Central memory CD4-positive, alpha-beta T cell (primary cell): Measurements from ENCODE around the gene RNF222.
"Not testable (repeated sequence)": the region's sequence is repeated elsewhere in the genome, so short reads cannot be mapped to it uniquely, and the experiment has no call there.

Experiments
- DNase-seq: peaks from one replicate; pipeline ENCODE4 v3.0.0; 2022

RNF222 gene

DNA sequence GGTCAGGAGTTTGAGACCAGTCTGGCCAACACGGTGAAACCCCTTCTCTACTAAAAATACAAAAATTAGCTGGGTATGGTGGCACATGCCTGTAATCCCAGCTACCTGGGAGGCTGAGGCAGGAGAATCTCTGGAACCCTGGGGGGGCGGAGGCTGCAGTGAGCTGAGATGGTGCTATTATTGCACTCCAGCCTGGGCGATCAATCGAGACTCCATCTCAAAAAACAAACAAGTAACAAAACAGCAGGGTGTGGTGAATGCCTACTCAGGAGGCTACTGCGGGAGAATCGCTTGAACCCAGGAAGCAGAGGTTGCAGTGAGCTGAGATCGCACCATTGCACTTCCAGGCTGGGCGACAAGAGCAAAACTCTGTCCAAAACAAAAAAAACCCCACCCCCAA lies 19.5 kb downstream of the RNF222 start:
- not testable (repeated sequence) for DNase-seq

DNA sequence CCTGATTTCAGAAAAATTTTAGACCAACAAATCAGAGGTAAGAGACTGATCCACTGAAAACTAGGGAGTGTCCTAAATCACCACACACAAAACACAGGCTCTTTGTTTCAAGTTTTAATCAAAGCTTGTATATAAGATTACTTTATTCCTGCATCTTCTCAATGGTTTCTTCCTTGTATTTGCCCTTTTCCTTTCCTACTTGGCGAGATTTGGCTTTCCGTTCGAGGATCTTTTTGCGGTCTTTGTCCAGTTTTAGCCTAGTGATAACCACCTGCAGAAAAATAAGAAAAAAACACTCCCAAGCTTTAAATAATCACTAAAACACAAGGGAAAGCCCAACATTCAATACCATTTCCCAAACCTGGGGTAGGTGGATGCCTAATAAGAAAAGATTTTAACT lies 20.2 kb downstream of the RNF222 start:
- DNase-seq, result no peak

DNA sequence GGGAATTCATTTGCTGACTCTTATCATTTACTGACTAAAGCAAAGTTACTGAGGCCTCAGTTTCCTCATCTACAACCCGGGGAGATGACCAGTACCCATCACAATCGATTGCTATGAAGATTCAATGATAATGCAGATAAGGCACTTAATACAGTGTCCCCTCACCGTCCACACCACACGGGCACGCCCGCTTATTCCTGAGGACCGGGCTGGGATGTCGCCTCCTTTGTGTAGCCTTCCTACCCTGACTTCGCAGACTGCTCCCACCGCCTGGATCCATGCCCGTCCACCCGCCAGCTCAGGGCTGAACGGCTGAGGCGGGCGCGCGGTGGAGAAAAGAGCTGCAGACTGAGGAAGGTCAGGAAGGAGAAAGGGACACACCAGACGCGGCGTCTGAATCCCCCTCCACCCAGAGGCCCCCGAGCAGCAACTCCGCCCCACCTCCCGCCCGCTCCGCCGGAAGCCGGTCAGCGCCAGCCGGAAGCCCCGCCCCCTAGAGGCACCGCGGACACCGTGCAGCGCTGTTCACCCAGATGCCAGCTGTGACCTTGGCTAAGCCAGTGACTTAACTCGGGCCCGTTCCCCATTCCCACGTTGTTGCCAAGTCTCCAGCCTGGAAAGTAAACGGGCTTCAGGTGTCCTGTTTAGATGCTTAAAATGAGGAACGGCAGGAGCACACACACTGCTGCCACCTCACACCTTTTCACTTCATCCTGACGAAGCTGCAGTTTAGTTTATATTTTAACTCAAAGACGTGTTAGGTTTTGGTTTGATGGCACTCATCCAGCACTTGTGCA lies 21.2 kb downstream of the RNF222 start, which contains the start of gene KRABD2:
TSS of gene KRABD2 (minus strand) at position 434 of the 797 bp plus-strand sequence.
- DNase-seq, result peak; percentile 80

DNA sequence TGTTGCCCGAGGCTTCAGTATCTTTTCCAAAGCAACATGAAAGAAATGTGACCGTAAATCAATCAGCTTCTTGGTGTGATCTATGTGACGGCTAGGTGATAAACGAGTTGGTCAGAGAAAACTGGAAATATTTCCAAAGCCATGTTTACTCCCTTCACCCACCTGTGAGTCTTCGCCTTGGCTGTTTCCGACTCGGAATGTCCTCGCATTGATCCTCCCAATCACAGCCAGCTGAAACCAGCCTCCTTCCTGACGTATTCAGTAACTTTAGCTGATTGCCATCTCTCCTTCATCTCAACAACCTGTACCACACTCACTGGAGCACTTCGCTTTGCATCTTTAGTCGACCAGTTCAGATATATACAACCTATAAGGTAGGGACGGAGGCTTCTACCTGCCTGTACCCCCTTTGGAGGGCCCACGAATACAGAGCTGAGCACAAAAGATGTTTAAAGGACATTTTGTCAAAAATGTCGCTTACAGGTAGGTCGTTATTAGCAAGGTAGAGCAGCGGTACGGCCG lies 21.8 kb downstream of the RNF222 start:
- DNase-seq, result no peak

DNA sequence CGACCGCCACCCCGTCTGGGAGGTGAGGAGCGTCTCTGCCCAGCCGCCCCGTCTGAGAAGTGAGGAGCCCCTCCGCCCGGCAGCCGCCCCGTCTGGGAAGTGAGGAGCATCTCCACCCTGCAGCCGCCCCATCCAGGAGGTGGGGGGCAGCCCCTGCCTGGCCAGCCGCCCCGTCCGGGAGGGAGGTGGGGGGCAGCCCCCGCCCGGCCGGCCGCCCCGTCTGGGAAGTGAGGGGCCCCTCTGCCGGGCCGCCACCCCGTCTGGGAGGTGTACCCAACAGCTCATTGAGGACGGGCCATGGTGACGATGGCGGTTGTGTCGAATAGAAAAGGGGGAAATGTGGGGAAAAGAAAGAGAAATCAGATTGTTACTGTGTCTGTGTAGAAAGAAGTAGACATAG lies 23.8 kb downstream of the RNF222 start:
- DNase-seq, result not testable (repeated sequence)

DNA sequence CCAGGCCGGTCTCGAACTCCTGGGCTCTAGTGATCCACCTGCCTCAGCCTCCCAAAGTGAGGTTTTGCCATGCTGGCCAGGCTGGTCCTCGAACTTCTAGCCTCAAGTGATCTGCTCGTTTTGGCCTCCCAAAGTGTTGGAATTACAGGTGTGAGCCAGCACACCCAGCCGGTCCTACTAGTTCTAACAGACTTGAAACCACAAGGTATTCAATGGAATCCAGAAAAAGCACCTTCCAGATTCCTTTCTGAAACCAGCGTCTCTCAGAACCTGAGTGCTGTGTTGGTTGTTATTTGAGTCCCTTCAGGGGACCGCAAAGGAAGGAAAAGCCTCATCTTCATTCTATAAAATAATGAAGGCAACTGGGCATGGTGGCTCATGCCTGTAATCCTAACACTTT lies 25.2 kb downstream of the RNF222 start:
- DNase-seq, result no peak

DNA sequence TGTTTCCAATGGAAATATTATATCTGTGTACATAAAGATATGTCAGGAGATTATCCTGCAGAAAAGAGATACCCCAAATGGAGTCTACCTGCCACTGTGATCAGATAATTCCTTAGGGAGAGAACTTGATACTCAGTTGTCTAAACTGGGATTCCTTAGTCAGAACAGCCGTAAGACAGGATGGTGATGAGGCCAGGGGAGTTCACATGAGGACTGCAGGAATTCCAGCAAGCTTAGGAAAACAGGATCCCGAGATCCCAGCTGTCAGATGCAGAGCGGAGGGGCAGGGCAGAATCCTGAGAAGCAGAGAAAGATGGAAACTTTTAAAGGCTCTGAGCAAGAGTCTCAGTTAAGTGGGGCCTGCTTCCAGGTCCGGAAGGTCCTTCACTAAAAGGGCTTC lies 25.8 kb downstream of the RNF222 start:
- DNase-seq, result no peak

DNA sequence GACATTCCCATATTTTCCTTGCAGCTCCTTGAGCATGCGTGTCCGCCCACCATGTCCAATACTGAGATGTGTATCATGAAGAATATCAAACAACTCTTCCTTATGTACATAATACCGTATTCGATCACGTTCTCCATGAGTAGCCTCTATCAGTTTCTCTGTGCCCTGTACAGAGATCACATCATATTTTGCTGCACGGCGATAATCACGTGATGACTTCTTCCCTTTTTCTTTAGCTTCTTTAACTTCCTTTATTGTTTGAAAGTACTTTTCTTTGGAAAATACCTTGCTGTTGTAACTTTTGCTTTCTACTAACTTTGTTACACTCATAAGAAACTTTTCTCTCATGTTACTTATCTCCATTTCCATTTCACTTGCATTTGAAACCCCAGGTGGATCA lies 27.7 kb downstream of the RNF222 start:
- no peak for DNase-seq

DNA sequence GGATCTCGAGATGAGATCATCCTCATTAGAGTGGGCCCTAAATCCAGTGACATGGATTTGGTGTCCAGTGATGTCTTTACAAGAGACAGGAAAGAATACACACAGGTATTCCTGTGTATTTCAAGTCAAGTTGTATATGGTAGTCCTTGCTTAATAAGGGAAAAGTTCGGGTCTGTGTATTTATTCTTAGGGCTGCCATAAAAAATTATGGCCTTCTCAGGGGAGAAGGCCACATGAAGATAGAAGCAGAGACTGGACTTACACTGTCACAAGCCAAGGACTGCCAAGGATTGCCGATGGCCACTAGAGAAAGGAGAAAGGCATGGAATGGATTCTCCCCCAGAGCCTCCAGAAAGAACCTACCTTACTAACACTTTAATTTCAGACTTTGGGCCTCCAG lies 29.4 kb downstream of the RNF222 start:
- DNase-seq, result no peak

DNA sequence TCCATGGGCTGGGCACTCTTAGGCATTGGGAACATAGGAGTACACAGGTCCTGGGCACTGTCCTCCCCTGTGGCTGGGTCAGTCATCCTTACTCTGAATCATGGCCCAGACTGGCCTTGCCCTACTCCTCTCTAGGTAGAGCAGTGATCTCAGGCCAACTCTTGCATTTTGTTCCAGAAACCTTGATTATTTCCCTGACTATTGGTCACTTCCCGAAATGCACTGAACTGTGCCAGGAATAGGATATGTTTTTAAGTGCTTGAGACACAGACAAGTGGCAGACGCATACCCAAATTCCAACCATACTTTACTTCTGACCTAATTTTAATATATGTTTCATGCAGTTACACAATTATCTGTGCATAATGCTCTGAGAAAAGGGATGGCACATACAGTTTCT lies 31.4 kb downstream of the RNF222 start:
- no peak for DNase-seq

DNA sequence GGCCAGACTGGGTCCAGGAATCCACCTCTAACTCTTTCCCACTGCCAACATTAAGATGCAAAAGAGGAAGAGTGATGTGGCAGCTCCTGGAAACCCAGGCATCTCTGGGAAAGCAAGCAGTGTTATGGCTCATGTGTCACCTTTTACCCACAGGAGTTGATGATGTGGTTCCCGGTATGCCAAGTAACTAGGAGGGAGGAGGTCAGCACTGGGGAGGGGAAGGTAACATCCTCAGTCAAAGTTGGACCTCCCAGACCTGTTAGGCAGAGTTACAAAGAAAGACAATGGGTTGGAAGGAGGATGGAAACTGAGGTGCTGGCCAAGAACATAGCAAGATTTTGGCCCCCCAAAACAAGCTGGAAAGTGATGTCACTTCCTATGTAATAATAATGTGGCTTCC lies 32.5 kb downstream of the RNF222 start:
- no peak for DNase-seq

DNA sequence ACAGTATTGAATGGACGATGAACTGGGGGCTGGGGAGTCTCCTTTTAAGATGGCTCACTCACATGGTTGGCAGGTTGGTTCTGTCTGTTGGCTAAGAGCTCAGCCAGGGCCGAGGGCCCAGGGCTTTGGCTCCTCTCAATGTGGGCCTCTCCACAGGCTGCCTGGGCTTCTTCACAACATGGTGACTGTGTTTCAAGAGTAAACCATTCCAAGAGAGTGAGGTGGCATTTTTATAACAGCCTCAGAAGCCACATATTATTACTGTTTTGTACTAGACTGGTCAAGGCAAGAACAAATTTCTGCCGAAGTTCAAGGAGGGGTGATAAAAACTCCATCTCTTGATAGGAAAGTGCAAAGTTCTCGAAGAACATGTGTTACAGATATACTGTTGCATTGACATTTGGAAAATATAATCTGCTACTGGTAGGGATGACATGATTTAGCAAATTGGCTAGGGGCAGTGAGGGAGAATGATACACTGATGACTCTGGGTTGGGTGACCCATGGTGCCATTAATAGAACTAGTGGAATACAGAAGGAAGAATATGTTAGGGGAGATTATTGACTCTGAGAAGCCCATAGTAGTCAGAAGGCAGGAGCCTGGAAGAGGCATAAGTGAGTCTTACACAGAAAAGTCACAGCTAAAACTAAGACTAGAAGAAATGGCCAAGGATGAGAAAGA lies 34.8 kb downstream of the RNF222 start:
- DNase-seq, result no peak

DNA sequence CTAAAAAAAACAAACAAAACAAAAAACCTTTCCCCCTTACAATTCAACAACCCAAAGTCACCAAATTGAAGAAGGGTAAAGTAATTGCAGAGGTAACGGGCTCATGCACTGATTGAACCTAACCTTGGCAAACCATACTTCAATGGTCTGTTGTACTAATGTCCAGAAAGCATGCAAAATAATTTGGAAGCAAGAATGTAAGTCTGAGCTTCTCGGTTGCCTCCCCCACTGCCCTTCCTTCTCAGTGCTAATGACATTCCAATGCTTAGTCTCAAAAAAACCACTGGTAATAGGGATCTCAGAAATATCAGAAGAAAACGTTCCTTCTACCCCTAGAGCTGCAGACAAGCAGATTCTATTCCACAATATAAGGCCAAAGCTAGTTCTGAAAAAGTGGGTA lies 36.9 kb downstream of the RNF222 start:
- no peak for DNase-seq

DNA sequence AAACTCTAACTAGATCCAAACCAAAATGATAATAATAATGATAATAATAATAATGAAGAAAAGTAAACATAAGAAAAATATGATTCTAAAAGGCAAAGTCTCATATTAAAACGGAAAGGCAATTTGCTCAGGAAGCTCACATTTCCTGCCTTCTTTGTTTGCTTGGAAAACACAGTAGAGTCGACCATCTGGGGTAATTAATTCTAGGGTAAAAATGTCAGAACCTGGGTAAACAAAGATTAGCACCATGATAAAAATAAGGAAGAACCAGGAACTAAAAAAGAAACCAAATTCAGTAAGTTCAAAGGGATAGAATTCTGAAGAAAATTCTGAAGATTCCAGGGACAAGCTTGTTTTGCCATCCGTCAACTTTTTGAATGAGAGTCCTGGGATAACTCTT lies 37.4 kb downstream of the RNF222 start:
- no peak for DNase-seq

DNA sequence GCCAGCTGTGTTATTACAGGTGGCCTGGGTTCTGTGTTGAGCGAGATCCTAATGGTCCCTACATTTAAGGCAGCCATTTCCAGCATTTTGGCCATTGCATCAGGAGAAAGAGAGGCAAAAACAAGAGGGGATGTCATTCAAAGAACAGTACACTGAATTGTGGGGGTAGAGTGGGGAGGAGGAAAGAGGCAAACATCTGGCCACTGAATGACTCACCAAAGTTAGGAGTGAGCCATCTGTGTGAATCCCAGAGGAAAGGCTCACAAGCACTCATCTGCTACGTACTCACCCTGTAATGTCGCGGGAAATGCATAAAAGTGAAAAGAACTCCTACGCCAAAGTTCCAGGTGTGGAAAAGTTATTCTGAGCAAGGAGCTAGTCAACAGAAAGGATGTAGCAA lies 37.9 kb downstream of the RNF222 start:
- DNase-seq, result no peak

DNA sequence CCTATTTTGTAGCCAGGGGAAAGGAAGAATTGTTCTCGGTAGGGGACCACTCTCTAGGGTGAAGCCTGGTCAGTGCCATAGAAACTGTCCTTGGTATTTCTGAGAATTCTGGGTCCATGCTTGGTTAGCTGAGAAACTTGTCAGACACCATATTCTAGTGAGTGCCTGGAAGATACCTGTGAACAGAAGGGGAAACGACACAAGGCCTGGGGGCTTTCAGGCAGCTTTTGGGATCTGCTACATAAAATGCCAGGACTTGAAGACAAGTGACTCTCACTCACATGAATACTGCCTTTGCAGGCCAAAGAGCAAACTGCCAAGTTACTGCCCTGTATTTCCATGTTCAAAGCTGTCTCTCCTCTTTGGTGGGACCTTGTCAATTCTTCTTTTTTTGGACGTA lies 39.7 kb downstream of the RNF222 start:
- no peak for DNase-seq

DNA sequence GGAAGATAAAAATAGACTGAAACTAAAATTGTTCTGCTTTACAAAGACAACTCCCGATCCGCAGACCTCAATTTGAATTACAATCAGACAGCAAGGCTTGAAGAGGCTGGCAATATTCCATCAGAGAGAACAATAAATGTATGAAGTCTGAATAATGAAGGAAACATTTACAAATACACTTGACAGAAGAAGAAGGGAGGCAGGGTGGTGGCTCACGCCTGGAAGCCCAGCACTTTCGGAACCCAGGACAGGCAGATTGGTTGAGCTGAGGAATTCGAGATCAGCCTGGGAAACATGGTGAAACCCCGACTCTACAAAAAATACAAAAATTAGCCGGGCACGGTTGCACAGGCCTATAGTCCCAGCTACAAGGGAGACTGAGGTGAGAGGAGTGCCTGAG lies 43.4 kb downstream of the RNF222 start:
- DNase-seq, result no peak

DNA sequence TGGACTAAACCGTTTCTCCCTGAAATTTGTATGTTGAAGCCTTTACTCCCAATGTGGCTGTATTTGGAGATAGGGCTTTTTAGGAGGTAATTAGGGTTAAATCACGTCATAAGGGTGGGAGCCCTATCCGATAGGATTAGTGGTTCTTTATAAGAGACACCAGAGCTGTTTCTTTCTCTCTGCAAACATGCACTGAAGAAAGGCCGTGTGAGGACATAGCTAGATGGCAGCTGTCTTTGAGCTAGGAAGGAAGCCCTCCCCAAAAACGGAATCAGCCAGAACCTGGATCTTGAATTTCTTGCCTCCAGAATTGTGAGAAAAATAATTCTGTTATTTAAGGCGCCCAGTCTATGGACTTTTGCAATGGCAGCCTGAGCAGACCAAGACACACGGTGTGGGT lies 43.9 kb downstream of the RNF222 start:
- DNase-seq, result no peak

DNA sequence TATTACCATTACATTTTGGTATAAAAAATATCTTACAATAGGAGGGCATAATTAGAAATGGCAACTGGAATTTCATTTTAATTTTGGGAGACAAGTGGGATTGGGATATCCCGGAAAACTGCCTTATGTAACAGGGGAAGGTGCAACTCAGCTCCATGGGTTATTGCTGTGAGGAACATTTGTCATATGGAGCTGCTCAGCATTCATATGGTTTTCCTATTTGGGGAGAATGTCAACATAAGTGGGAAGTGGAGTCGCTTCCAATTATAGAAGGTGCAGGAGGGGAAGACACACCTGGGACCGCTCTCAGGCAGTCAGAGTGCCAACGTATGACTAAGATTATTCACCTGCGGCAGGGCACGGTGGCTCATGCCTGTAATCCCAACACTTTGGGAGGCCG lies 47.3 kb downstream of the RNF222 start:
- DNase-seq, result no peak

DNA sequence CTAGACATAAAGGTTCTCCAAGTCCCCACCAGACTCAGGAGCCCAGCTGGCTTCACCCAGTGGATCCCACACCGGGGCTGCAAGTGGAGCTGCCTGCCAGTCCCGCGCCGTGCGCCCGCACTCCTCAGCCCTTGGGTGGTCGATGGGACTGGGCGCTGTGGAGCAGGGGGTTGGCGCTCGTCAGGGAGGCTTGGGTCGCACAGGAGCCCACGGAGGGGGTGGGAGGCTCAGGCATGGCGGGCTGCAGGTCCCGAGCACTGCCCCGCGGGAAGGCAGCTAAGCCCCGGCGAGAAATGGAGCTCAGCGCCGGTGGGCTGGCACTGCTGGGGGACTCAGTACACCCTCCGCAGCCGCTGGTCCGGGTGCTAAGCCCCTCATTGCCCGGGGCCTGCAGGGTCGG lies 50.6 kb downstream of the RNF222 start:
- DNase-seq, result not testable (repeated sequence)

DNA sequence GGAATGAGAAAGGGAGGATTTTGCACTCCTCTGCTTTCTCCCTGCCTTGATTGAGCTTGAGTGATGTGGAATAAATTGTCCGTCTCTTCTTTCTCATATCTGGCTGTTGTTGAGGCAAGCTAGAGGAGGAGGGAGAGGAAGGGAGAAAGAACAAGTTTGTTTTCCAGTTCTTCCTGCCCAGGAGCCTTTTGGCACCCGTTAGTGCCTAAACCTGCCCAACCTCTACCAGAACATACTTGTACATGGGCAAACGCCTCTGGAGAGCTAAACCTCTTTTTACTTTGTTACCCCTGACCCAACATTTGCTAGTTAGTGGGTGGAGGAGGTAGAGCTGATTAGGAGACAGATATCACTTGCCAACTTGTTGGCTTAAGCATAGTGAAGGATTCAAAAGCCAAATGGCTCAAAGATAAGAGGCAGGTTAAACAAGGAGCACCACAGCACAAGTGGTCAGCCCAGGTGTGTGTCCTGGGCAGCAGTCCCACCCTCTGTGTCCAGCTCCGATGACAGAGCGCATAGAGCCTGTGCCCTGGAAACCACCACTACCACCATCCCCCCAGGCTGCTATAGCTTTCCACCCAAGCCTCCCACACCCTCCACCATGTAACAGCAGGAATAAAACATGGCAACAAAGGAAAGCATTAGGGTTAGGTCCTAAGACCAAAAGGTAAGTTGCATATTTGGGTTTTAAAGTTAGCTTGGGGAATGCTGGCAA lies 51.5 kb downstream of the RNF222 start:
- DNase-seq, result no peak

DNA sequence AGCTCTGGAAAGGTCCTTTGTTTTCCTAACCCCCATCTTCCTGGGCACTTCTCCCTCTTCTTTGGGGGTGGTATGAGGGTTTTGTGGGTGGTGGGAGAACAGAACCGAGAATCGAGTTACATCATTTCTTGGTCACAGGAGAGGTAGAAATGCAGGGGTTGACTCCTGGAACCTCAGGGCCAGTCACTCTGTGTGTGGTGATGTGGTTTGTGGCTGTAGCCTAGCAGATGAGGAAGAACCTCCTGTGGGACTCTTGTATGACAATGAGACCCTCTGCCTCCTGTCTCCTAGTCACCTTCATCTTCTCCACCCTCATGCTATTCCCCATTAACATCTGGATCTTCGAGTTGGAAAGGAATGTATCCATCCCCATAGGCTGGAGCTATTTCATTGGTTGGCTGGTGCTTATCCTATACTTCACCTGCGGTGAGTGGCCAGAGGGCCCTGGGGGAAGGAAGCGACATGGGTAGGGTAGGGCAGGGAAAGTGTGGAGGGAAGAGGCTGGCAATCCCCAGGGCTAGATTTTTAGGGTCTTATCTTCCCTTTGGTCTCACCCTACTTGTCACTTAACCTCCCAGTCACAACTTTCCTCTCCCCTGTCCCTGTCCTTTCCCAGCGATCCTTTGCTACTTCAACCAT lies 52.5 kb downstream of the RNF222 start:
- no peak for DNase-seq

DNA sequence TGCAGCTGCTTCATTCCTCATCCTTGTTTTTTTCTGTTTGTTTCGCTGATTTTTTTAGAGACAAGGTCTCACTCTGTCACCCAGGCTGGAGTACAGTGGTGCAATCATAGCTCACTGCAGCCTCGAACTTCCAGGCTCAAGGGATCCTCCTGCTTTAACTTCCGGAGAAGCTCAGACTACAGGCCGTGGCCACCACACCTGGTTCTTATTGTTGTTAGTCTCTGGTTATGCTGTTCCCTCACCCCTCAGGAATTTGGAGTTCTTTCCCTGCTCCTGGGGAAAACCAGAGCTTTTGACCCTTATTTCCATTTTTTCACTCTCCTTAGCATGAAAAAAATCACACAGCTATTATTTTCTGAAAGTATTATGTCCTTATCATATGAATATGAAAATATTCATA lies 56.2 kb downstream of the RNF222 start:
- no peak for DNase-seq
